Activated CD8-positive, alpha-beta memory T cell treated with anti-CD3 and anti-CD28 coated beads for 48 hours (primary cell): ENCODE data around the gene HEXIM1.

Source experiments
- DNase-seq, 3 experiments: peaks; one replicate each; pipeline ENCODE4 v3.0.0-alpha.2; 2020; ENCODE audit warnings: low read depth in 2 of 3, low spot score in 2 of 3

HEXIM1 gene

DNA sequence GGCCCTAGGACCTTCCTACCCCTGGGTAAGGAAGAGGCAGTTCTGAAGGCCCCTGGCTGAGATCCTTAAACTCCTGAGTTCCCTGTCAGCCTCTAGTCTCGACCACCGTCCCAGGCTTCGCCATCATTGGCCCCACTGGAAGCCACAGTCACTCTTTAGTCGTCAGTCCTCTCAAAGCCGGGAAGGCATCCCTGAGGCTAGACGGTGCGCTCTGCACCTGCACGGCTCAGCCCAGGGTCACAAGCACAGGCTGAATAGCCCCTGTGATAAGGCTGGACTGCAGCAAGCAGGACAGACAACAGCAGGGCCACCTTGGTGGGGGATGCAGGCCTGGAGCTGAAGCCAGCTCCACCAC is 3.3 kb upstream of the HEXIM1 start:
- no peak for DNase-seq

DNA sequence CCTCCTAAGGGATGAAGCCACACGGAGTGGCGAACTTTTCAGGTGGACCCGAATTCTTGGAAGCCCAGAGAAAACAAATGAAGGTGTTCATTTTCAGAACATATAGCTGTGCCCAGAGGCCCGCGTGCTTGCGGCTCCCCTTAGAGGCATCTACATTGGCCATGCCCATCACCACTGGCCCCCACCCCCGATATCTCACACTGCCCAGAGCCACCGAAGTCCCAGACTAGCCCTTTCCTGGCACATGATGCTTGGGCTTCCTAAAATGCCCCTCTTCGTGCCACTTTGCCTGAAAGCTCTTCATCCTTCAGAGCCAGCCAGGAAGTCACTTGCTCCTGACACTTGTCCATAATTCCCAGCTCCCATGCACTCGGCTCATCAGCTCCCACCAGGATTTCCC is 2.1 kb upstream of the HEXIM1 start:
- no peak for DNase-seq

DNA sequence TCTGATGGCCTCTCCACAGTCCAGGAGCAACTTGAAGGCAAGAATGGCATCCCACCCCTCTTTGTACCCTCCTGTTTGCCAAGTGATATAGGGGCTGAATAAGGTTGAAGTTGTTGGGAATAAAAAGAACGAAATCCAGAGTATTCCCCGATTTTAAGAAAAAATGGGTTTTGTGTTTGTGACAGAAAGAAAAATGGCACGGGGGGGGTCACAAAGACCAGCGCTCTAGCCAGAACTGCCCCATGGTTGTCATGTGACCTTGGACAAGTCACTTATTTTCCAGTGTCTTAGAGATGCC is 1.7 kb upstream of the HEXIM1 start:
- no peak for DNase-seq

DNA sequence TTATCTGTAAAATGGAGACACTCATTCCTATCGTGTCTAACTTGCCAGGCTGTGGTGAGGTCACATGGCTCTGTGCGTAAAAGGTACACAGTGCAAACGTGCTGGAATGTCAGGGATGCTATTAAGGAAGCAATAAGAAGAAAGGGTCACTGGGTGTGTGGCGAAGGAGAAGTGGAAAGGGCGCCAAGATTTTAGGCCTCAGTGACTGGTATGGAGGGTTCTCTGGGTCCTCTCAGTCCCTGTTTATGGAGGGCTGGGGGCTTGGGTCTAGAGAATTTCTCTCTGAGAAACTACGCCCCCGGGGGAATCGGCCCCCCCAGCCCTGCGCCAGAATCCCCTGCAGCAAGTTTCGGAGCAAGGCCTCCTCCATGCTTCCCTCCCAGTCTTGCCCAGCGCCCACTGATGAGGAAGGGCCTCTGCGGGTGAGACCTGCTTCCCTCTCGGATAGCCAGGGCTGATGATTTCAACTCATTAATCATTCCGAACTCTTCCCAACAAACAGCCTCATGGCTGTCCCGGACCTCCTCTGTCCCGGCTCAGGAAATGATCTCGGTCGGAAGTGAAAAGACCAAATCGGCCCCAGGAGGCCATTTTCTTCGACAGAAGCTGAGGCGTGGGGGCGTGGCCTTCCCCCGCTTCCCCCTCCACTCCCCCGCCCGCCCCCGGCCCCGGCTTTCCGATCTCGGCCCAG is 1.2 kb upstream of the HEXIM1 start:
- peak in 1 of 3 experiments; percentile 37 for DNase-seq

DNA sequence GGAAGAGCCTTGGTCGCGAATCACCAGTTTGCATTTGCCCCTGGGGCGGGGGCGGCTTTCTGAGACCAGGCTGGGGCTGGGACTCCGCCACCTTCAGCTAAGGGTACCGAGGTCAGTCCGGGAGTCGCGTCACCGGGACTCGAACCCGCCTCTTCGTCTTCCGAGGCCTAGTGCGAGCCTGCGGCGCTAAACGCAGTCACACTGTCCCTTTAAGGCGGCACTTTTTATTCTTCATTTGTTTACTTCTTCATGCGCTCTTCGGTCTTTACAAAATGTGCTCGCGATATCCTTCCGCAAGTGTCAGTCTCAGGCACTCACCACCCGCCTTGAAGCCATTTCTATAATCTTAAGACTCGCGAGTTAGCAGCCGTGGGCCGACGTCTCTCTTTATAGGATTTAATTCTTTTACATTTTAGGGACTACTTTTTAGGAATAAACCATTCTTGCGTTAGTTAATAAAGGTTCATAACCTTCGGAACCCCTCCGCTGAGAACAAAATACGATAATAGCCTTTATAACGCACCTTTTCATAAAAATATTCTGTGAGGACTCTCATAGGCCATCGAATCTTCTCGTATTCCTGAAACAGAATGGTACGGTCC is 593 bp upstream of the HEXIM1 start:
- peak; percentile 61 to 69 (median 68) for DNase-seq

DNA sequence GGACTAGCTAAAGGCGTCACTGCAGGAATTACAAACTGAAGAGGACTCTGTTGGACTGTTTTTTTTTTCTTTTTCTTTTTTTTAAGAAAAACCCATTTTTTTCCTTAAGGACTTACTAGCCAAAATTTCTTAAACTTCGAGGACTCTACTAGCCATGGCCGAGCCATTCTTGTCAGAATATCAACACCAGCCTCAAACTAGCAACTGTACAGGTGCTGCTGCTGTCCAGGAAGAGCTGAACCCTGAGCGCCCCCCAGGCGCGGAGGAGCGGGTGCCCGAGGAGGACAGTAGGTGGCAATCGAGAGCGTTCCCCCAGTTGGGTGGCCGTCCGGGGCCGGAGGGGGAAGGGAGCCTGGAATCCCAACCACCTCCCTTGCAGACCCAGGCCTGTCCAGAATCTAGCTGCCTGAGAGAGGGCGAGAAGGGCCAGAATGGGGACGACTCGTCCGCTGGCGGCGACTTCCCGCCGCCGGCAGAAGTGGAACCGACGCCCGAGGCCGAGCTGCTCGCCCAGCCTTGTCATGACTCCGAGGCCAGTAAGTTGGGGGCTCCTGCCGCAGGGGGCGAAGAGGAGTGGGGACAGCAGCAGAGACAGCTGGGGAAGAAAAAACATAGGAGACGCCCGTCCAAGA is 878 bp downstream of the HEXIM1 start:
- peak; percentile 54 to 57 (median 54) for DNase-seq

DNA sequence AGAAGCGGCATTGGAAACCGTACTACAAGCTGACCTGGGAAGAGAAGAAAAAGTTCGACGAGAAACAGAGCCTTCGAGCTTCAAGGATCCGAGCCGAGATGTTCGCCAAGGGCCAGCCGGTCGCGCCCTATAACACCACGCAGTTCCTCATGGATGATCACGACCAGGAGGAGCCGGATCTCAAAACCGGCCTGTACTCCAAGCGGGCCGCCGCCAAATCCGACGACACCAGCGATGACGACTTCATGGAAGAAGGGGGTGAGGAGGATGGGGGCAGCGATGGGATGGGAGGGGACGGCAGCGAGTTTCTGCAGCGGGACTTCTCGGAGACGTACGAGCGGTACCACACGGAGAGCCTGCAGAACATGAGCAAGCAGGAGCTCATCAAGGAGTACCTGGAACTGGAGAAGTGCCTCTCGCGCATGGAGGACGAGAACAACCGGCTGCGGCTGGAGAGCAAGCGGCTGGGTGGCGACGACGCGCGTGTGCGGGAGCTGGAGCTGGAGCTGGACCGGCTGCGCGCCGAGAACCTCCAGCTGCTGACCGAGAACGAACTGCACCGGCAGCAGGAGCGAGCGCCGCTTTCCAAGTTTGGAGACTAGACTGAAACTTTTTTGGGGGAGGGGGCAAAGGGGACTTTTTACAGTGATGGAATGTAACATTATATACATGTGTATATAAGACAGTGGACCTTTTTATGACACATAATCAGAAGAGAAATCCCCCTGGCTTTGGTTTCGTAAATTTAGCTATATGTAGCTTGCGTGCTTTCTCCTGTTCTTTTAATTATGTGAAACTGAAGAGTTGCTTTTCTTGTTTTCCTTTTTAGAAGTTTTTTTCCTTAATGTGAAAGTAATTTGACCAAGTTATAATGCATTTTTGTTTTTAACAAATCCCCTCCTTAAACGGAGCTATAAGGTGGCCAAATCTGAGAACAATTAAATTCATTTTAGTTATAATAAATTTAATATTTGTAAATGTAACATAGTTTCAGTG is 1.7 kb downstream of the HEXIM1 start:
- no peak for DNase-seq

DNA sequence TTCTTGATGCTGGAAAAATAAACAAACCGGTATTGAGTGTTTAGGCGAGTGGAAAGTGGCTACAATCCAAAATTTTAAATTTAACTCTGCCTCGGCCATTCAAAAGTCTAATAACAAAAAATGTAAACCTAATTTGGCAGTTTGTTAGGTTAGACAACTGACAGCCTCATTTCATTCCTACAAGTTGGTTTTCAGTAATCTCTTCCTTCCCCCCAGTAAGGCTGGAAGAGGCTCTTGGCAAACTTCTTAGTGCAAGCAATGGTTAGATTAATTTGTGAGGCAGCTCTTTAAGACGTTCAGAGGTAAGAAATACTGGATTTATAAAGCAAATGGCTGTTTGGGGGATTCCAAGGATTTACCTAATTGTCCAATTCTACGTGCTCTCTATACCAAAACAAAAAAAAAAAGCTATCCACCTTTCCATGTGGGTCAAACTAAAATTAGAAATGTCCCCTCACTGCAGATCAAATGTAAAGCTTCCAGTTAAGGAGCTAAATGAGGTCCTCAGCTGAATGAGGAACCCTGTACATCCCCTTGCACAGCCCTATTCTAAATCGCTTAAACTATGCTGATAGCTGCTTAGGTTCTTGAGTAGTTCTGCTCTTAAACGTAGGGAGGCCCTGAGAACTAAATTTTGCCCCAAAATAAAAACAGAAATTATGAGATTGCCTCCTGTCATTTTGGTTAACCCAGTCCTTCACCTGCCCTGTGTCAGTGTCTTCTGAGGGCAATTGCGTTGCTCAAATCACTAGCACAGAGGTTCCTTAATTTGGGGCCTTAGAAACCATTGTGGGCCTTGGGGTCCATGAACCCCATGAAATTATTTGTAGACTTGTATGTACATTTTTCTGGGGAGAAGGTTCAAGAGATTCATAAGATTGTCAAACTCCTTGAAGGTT is 2.9 kb downstream of the HEXIM1 start:
- DNase-seq, result no peak

DNA sequence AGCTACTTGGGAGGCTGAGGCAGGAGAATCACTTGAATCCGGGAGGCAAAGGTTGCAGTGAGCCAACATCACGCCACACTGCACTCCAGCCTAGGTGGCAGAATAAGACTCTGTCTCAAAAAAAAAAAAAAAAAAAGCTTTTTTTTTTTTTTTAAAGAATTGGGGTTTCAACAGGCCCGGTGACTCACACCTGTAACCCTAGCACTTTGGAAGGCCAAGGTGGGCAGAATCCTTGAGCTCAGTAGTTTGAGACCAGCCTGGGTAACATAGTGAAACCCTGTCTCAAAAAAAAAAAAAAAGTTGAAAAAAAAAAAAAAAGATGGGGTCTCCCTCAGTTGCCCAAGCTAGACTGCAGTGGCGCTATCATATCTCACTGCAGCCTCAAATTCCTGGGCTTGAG is 6.8 kb downstream of the HEXIM1 start:
- DNase-seq, result no peak

DNA sequence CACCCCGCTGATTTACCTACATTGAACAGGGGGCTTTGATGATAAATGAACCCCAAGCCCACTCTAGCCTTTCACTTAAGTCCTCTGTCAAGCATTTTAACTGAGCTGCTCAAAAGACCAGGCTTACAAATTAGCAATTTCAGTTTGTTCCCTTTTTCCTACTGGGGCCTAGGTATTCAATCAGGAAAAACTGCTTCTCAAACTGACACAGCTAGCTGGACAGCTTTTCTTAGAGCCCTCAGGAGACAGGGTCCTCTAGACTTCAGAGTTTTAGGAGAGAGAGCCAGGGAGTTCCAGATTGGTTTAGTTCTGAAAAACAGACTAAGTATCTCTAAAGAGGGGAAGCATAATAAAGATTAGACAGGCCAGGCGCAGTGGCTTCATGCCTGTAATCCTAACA is 7.2 kb downstream of the HEXIM1 start:
- DNase-seq, result no peak

DNA sequence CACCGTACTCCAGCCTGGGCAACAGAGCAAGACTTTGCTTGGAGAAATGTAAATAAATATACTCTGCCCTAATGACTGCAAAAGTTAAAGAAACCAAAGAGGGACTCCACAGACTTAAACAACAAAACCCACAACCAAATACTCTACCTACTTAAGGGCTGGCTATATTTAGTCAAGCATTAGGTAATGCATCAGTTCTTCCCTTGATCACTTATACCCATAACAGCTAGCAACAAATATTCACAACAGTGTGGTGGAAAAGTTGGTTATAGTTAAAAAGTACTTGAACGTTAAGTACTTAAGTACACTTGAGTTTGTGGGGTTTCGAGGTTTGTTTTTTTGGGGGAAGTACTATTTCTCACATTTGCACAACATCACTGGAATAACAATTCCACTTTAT is 8.0 kb downstream of the HEXIM1 start:
- DNase-seq, result no peak

DNA sequence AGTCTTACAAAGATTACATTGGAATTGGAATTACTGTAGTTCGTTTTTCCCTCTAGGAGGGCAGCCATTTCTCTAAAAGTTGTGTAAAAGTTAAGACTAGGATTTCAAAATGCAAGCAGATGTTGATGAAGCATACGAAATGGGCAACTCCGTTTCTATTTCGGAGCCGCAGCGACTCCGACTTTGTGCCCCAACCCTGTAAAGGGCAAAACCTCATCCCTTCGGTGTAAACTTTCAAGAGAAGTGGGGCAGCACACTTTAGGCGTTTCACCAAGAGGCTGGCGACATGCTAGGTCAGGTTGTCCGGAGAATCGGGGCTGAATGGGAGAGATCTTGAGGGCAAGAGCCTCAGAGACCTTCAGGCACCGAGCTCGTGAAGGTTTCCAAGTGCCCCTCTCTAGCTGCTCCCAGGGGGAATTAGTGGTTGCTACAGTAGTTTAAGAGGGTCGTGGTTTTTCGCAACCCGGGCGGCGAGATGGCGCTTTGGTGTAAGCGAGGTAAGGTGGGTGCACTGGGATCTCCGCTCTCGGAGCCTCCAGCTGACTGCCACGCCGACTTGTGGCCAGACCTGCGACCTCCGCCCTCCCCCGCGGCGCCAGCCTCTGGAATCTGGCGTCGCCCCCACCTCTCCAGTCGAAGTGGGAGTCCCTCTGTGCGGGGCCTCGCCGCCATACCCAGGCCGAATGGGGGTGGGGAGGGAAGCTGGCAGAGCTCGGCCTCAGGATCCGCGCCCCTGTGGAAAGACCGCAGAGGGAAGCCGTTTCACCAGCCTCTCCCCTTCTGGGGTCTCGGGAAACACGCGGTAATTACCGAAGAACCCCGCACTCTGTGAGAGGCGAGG is 12.4 kb downstream of the HEXIM1 start:
- DNase-seq, result peak in 2 of 3 experiments; percentile 33 to 41

DNA sequence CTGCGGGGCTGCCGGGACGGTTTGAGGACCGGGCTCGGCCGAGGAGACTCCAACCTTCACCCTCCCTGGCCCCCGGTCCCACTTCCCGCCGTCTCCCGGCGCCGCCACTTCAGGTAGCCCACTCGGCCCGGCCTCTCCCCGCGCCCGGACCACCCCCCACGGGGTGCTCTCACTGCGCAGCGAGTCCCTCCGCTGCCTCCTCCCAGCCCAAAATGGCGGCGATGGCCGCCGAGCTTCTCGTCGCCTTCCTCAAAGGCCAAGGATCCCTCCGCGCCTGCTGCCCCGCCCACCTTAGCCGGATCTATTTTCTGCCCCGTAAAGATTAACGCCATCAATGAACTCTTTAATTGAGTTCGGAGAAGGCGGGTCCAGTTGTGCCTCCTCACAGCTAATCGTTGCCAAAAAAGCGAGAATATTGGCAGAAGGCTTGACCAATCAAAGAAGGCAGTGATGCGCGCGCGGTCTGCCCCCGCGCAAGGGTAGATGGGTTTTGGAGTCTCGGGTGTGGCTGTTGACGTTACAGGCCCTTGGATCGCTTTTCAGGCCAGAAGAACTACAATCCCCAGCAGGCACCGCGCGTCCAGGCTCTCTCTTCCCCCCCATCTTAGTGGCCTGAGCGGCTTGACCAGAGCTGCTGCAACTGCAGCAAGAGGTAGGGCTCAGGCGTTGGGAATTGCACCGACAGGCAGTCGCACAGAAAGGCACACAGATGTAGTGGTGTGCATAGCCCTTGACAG is 13.2 kb downstream of the HEXIM1 start, which contains the start of gene HEXIM2:
Gene HEXIM2 (plus strand): TSS at position 588 of the 737 bp plus-strand sequence. CDS start 919 bp downstream, outside the sequence.
- DNase-seq, result peak; percentile 90 to 94 (median 93)

DNA sequence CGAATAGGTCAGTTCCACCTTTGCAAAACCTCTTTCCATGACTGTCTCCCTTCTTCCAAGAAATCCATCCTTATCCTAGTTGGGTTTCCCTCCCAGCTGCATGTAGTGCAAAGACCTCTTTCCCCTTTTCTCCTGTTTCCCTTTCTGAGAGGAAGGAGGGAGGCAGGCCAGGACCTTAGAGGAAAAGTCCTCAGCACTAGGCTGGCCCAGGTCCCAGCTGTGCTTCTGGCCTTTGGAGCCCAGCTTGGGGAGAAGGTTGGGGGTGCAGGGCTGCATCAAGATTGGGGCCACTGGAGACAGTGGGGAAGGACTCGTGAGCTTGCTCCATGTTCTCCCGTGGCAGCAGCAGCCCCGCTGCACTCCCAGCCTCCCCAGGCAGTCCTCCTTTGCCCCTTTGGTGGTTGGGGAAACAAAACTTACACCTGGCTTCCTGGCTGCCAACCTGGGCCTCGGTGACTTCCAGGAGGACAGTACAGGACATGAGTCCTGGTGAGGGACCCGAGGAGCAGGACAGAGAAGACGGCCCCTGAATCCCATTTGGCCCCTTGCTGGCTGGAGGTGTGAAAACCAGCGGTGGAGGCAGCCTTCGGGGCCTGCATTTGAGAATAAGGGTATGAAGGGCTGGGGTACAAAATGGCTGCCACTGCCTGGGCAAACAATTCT is 13.9 kb downstream of the HEXIM1 start:
- no peak for DNase-seq

DNA sequence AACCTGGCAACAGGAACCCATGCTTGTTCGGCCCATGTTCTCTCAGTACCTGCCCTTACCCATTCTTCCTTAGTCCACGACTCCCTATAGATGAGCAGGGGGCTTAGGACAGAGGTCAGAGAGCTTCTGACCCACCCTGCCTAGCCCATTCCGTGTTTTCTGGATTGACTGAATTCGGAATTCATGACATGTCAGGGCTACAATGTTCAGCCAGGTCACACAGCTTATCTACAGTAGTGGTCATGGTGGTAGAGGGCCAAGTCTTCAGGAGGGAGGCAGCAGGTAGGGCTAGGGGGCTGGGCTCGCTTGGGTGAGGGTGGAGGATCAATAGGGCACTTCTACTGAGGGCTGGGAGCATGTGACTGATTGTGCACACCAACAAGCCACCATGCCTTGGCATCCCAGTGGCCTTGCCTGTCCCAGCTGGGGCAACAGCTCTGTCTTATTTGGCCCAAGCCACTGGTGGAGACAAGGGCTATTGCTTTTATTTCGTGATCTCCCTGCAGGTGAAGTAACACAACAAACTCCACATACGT is 16.5 kb downstream of the HEXIM1 start:
- no peak for DNase-seq

DNA sequence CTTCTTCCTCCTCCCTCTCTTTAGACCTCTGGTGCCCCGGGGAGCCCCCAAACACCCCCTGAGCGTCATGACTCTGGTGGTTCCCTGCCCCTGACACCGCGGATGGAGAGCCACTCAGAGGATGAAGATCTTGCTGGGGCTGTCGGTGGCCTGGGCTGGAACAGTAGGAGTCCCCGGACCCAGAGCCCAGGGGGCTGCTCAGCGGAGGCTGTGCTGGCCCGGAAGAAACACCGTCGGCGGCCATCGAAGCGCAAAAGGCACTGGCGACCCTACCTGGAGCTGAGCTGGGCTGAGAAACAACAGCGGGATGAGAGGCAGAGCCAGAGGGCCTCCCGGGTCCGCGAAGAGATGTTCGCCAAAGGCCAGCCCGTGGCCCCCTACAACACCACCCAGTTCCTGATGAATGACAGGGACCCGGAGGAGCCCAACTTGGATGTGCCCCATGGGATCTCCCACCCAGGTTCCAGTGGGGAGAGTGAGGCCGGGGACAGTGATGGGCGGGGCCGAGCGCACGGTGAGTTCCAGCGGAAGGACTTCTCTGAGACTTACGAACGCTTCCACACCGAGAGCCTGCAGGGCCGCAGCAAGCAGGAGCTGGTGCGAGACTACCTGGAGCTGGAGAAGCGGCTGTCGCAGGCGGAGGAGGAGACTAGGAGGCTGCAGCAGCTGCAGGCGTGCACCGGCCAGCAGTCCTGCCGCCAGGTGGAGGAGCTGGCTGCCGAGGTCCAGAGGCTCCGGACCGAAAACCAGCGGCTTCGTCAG is 20.9 kb downstream of the HEXIM1 start:
- DNase-seq, result no peak

DNA sequence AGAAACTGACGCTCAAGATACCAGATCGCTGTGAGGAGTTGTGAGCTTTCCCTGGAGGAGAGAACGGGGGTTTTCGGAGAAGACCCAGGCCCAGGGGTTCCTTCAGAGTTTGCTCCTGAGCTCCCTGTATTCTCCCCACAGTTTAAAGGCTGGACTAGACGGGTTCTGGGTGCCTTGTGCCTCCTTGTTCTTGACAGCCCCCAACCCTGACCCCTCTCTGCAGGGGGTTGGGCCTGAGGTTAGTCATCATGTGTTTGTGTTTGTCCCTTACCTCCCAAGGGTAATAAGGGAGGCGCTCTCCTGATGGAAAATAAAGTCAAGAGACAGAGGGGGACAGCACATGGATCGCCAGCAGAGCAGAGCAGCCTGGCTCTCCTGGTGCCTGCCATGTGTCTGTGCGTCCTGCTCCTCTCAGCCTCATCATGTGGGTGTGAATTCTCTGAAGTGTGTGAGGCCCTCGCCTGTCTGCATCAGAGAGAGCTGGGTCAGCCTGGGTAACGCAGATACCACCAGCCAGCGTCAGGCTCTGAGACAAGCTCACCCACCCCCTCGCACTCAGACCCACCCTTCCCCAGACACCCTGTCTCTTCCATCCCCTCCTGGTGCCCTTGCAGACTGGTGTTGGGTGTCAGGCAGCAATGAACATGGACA is 22.1 kb downstream of the HEXIM1 start:
- no peak for DNase-seq
